Measurements from ENCODE around the gene DEDD2.

The DEDD2 gene

GRCh38 chr19:42207767-42208271 is 9.7 kb downstream of the DEDD2 start:
- Histone ChIP-seq H2AFZ (ENCODE audit: low read depth) (no peak overlapping the region), H3K4me1 (ENCODE audit: low read depth, poor library complexity, severe bottlenecking) (no peaks in the 10 kb centered on the region), H3K36me3 (ENCODE audit: insufficient read depth) (peaks cover 5% of the 10 kb centered on the region), H3K27ac (no peak overlapping the region), H3K4me2 (no peak overlapping the region), H4K20me1 (ENCODE audit: insufficient read depth) (no peaks in the 10 kb centered on the region), H3K9ac (no peak overlapping the region), H3K79me2 (ENCODE audit: insufficient read depth, low read depth) (no peaks in the 10 kb centered on the region), H3K4me3 (IDR thresholded peaks at IDR 0.05; ENCODE audit: insufficient read depth, low read depth, low read length) (no peak overlapping the region), H3K27me3 (ENCODE audit: insufficient read depth, low read depth) (no peaks in the 10 kb centered on the region)
- no peak for TF ChIP-seq CTCF (conservative IDR thresholded peaks at IDR 0.05; ENCODE audit: low read depth, low read length)

GRCh38 chr19:42206871-42207755 is 10.4 kb downstream of the DEDD2 start:
- Histone ChIP-seq H3K9ac (no peak overlapping the region), H3K27me3 (ENCODE audit: insufficient read depth, low read depth) (no peaks in the 10 kb centered on the region), H3K4me3 (IDR thresholded peaks at IDR 0.05; ENCODE audit: insufficient read depth, low read depth, low read length) (no peak overlapping the region), H3K79me2 (ENCODE audit: insufficient read depth, low read depth) (no peaks in the 10 kb centered on the region), H3K4me1 (ENCODE audit: low read depth, poor library complexity, severe bottlenecking) (peaks cover 6% of the 10 kb centered on the region), H2AFZ (ENCODE audit: low read depth) (no peak overlapping the region), H4K20me1 (ENCODE audit: insufficient read depth) (no peaks in the 10 kb centered on the region), H3K36me3 (ENCODE audit: insufficient read depth) (peaks cover 5% of the 10 kb centered on the region), H3K4me2 (no peak overlapping the region), H3K27ac (no peak overlapping the region)
- TF ChIP-seq CTCF (conservative IDR thresholded peaks at IDR 0.05; ENCODE audit: low read depth, low read length), result no peak

- Histone ChIP-seq H3K4me3 (IDR thresholded peaks at IDR 0.05; ENCODE audit: insufficient read depth, low read depth, low read length) (no peak overlapping the region), H3K79me2 (ENCODE audit: insufficient read depth, low read depth) (no peaks in the 10 kb centered on the region)
These were observed 12.8 kb downstream of the DEDD2 start for GRCh38 chr19:42204664-42205063.

GRCh38 chr19:42203700-42204099 is 13.8 kb downstream of the DEDD2 start:
- H3K4me1 ChIP-seq (ENCODE audit: low read depth, poor library complexity, severe bottlenecking), result peaks cover 24% of the 10 kb centered on the region
- H3K4me2 ChIP-seq, result no peak overlapping the region
- no peak overlapping the region for H3K27ac ChIP-seq
- no peaks in the 10 kb centered on the region for H4K20me1 ChIP-seq (ENCODE audit: insufficient read depth)
- H3K4me3 ChIP-seq (IDR thresholded peaks at IDR 0.05; ENCODE audit: insufficient read depth, low read depth, low read length), result no peak overlapping the region
- no peak overlapping the region for H2AFZ ChIP-seq (ENCODE audit: low read depth)
- TF ChIP-seq CTCF (conservative IDR thresholded peaks at IDR 0.05; ENCODE audit: low read depth, low read length), result no peak
- H3K9ac ChIP-seq, result no peak overlapping the region
- H3K27me3 ChIP-seq (ENCODE audit: insufficient read depth, low read depth), result no peaks in the 10 kb centered on the region
- H3K79me2 ChIP-seq (ENCODE audit: insufficient read depth, low read depth), result no peaks in the 10 kb centered on the region
- H3K36me3 ChIP-seq (ENCODE audit: insufficient read depth), result peaks cover 7% of the 10 kb centered on the region; the same call in 1 of the 2 replicates

More at GRCh38 chr19:42204664-42205063, 12.8 kb downstream of the DEDD2 start:
- Histone ChIP-seq H3K4me1 (ENCODE audit: low read depth, poor library complexity, severe bottlenecking) (peaks cover 15% of the 10 kb centered on the region), H3K36me3 (ENCODE audit: insufficient read depth) (peaks cover 5% of the 10 kb centered on the region; the same call in 1 of the 2 replicates), H3K4me2 (no peak overlapping the region), H3K27ac (no peak overlapping the region), H3K9ac (no peak overlapping the region), H3K27me3 (ENCODE audit: insufficient read depth, low read depth) (no peaks in the 10 kb centered on the region), H4K20me1 (ENCODE audit: insufficient read depth) (no peaks in the 10 kb centered on the region), H2AFZ (ENCODE audit: low read depth) (no peak overlapping the region)
- no peak for TF ChIP-seq CTCF (conservative IDR thresholded peaks at IDR 0.05; ENCODE audit: low read depth, low read length)
